Activated CD8-positive, alpha-beta memory T cell treated with anti-CD3 and anti-CD28 coated beads for 4 hours (primary cell): ENCODE measurements around the gene GTSE1.

Source experiments
- DNase-seq, 2 donors: peaks; one replicate each; pipeline ENCODE4 v3.0.0-alpha.2; 2020; ENCODE audit warnings: low read depth in 2 of 2

The GTSE1 gene

DNA sequence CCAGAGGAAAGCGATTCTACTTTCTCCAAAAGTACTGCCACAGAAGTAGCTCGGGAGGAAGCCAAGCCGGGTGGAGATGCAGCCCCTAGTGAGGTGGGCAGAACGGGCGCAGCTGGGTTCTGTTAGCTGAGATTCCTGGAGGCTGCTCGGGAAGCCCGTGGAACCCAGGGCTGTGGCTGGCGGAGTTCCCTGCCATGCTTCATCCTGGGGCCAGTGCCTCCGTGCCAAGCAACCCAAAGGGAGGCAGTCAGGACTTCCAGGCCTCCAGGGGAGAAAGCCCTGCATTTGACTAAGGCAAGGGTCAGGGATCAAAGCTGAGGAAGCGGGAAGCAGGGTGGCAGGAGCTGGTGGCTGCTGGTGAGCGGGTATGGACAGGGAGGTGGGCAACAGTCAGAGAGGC lies 32.1 kb downstream of the GTSE1 start:
- DNase-seq = no peak

DNA sequence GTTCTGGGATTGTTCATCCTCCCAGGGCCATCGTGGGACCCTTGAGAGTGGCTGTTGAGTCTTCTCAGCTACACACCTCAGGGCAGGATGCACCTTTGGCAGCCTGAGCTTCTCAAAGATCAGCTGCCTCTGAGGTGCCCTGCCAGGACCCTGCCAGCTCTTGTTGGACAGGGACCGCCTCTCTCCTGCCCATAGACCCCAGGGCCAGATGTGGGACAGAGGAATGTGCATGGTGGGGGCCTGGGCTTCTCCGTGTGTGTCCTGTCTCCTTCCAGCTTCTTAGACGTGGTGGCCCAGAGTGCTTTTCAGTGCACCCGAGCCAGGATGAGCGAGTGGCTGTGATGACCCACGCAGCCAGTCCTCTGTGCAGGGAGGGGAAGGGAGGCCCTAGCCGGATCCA lies 32.9 kb downstream of the GTSE1 start:
- DNase-seq = no peak

DNA sequence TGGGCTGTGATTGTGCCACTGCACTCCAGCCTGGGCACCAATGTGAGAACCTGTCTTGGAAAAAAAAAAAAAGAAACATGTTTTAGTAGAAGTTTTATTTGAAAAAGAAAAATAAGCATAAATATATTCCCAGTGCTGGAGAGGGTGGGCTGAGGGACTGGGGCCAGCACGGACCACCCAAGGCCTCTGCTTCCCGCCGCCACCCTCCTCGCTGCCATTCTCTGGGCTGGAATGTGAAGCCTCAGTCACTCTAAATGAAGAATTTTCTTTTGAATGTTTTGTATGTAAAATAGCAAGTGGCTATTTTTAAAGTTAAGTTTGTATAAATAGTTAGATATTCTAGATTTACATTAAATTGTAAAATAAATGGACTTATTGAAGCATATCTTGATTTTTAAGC lies 33.8 kb downstream of the GTSE1 start:
- DNase-seq = no peak

DNA sequence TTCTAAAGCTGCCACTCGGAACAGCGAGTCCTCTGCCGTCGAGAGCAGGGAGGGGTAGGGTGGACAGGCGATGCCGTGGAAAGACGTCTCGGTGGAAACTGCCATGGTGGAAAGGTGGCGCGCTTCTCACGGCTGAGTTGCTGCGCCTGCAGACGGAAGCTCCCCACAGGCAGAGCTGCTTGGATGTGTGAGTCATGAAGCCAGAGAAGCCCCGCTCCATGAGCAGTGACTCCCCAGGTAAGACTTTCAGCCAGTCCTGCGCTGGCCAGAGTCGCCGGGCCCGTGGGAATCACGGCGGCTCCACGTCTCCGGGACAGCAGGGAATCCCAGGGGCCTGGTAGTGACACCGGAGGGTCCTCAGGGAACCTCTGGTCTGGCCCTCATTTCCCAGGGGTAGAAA lies 34.8 kb downstream of the GTSE1 start:
- no peak for DNase-seq

DNA sequence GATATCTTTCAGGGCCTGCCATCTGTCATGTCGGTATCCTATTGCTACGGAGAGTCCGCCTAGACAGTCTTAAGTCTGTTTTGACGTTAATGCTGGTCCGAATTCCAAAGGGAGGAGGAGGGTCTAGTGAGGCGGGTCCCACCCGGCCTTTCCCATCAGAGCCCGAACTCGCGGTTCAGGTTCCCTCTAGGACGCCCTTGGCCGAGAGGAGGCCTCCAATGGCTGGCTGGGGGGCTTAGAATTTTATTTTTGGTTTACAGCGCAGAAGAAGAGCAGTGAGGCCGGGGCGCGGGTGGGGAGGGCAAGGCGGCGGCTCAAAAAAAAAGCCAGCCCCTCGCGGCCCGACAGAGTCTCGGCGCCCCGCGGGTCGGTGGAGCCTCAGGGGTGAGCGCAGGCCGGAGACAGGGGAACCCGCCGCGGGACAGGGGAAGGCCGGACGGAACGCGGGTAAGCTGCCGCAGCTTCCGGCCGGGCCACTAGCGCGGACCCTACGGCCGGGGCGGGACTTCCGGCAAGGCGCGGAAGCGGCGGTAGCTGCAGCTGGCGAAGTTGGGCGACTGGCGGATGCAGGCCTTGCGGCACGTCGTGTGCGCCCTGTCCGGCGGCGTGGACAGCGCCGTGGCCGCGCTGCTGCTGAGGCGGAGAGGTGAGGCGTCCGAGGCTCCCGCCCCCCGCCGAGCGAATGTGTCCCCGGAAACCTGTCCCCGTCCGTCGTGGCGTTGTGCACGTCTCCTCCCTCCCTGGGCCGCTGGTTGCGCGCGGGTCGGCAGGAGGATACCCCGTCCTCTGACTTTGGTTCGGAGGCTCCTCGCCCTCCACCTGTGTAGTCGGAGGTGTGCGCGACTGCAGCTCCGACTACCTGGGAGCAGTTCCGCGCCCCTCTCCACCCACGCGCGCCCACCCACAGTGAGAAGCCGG lies 38.8 kb downstream of the GTSE1 start, which contains the start of gene TRMU:
Gene TRMU, plus strand, starts transcription at position 514 of the 918 bp plus-strand sequence. Its CDS starts 51 bp downstream, at position 565.
- DNase-seq = peak; percentile 45 to 54

DNA sequence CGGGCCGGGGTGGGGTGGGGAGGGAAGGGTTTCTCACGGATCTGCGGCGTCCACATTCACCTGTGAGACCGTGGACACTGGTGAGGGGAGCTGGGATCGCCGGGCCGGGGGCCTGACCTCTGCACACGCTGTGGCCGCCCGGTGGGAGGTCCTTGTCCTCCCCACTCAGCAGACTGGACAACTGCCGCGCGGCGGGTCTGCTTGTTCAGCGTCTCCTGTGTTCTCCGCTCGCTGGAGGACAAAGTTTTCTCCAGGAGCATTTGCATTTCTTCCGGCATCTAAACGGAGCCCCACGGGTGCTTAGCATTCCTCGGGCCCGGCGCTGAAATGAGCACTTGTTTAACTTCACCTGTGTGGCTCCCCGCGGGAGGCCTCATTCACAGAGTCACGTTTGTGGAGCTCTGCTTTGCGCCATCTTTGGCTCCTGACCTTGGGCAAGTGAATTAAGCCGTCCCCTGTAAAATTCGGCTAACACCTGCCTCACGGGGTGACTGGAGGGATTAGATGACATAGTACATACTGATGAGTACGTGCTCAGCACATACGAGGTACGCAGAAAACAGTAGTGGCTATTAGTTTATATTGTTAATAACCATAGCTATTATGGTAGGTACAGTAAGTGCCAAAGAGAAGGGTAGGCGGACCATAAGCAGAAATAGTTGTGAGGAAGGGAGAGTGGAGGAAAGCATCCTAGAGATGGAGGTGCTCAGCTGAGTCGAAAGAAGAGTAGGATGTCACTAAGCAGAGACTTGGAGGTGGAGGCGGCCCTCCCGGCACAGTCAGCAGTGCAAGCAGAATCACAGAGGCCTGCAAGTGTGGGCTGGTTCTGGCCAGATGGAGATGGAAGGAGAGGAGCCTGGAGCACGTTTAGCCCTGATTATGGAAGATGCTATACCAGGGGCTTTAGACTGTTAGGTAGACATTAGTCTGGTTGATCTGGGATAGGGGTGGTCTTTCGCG lies 39.7 kb downstream of the GTSE1 start:
- no peak for DNase-seq

DNA sequence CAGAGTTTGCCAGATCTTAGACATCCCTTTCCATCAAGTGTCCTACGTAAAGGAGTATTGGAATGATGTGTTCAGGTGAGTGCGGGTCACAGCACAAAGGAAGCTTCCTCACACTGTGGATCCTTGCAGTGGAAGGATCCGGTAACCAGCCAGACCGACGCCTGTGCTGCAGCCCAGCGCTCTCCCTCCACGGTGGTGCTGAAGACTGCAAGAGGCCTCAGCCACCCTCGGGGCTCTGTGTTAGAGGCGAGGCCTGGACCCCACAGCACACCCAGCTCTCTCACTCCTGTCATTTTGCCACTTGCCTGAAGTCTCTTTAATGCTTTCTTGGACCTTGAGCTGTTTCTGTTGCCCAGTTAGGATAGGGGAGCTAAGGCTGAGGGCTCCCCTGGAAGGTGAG lies 41.2 kb downstream of the GTSE1 start:
- DNase-seq = no peak

DNA sequence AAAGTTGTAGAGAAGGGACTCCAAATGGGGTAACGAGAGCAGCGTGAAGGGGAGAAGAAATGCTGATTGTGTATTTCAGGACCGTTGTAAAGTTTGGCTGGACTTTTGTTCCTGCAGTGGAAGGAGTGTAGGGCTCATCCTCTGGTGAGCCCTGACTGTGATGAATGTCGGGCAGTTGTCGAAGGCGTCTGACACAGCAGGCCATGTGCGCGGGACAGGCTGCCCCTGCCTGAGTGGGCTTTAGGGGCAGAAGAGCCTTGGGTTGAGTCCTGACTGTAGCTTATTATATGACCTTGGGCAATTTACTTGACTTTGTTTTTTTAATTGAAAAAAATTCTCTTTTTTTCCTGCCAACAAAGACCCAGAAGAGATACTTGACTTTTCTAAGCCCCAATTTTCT lies 42.0 kb downstream of the GTSE1 start:
- no peak for DNase-seq

DNA sequence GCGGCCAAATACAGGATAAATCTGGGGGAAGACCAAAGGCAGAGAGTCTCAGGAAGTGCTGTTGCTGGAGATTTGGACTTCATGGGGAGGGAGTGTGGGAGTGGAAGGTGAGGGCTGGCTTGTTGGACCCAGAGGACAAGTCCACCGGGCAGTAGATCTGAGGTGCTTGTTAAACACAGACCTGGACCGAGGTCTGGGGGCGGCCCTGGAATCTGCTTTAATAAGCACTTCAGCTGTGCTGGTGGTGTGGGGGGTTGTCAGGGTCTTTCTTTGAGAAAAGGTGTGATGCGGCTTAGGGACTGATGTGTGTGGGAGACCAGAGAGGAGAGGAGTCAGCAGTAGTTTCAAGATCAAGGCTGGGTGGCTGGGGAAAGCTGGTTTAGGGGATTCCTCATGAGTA lies 43.3 kb downstream of the GTSE1 start:
- DNase-seq = no peak

DNA sequence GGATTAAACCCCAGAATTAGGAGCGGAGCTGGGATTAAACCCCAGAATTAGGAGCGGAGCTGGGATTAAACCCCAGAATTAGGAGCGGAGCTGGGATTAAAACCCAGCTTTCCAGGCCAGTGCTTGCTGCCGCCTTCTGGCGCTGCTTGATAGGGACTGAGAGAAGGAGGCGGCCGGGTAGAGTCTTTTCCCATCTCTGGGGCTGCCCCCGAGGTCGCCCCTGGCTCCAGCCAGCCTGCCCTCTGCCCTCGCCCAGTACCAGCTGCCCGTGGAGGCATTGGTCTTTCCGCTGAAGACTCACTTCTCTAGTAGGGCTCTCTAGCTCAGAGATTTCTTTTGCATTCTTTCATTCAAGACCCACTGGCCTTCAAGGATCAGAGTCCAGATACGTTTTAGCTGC lies 44.0 kb downstream of the GTSE1 start:
- no peak for DNase-seq

DNA sequence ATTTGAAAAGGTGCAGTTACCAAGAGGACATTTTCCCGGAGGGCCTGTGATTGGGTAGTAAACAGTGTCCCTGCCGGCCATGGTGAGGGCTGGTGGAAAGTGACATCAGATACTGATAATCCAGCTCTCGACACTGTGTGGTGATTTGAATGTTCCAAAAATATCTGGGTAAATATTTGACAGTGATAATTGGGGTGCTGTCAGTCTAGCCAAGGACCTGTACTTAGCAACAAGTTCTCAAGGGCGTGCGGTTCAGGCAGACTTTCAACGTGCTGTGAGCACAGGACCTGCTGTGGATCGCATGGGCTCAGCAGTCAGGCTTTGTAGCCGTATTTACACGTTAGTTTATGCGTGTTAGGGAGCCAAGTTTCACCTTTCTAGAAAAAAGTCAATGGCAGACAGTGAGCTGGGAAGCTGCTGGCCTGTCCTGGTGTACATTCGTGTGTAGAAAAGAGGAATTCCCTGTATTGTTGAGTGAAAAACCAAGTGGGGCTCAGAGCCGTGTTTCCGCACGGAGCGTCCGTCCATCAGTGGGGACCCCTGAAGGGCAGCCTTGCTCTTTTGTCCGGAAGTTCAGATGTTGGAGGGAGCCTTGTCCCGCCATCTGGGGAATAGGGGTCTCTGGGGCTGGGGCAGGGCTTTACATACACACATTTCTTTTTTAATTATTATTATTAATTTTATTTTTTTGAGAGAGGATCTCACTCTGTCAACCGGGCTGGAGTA lies 50.2 kb downstream of the GTSE1 start:
- no peak for DNase-seq

DNA sequence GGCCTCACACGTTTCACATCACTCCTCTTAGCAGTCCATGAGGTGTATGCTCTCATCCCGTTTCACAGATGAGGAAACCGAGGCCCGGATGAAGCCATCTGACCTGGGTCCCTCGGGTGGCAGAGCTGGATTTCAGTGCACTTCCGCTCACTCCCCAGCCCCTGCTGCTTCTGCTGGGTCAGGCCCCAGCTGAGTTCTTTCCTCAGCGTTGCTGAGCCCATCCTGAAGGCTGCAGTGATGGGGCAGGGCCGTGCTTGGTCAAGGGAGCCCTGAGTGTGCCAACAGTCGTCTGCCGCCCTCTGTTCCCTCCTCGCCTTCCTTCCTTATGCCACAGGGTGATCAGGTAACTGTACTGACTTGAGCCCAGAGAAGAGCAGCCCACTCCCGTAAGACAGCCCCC lies 51.0 kb downstream of the GTSE1 start:
- DNase-seq = no peak

DNA sequence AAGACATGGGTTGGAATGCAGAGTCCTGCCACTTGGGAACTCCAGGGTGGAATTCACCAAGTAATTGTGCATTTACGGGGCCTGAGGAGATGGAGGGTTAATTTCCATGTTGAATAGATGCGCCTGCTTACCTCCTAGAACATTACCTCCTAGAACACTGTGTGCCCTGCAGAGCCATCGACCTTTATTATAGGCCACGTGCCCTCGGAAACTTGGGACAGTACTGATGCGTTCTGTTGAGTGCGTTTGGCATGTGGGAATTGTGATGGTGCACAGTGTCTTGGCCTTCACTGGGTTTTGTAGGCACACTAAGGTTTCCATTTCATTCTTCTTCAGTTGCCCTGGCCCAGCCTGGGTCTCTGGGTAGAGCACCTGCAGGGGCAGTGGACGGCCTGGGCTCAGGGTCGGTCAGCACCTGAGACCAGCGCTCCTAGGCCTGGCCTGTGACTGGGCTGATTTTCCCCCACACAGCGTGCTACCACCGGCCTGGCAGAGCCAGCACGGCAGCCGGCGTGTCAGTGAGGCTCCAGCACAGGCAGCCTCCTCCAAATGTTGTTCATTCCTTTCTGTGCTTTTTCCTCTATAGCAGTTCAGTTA lies 51.5 kb downstream of the GTSE1 start:
- no peak for DNase-seq

DNA sequence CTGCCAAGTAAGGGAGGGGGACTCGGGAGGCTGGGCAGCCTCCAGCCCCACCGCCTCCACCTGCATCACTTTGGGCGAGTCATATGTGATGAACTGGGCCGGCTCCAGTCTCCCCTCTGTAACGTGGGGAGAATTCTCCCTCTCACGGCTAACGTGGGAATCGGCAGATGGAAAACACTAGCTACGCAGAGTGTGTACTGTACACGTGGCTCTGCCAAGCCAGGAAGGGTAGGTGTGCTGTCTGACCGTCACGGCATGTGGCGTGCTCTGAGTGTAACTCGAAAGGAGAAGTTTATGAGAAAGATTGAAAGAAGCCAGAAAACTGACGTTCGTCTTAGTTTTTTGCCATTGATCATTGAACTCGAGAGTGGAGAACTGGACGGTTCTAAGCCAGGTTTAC lies 52.6 kb downstream of the GTSE1 start:
- DNase-seq = no peak

DNA sequence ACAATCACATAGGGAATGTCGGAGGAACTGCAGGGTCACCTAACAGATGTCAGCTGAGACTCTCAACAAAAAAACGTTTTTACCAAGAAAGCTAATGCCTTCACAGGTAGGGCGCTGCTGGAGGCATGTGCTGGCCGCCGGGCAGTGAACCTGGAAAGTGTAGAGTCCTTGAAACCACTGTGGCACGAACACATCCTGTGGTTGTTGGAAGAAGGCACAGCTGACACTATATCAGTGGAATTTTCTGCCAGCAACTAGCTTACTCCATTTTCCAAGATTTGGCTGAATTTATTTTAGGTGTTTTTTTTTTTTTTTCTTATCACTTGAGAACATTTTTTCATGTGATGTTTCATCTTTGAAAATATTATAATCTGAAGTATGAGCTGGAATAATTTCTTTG lies 53.0 kb downstream of the GTSE1 start:
- DNase-seq = no peak

DNA sequence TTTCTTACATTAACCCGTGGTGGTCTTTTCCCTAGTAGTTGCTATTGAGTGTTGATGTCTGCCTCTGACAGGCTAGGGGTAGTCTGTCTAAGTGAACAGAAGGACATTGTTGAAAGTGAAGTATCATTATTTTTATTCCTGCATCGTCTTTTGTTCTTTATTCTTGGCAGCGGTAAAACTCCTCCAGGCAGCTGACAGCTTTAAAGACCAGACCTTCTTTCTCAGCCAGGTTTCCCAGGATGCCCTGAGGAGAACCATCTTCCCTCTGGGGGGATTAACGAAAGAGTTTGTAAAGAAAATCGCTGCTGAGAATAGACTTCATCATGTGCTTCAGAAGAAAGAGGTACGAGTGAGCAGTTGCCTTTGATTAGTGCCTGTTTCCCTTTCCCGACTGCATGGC lies 53.5 kb downstream of the GTSE1 start:
- DNase-seq = no peak

DNA sequence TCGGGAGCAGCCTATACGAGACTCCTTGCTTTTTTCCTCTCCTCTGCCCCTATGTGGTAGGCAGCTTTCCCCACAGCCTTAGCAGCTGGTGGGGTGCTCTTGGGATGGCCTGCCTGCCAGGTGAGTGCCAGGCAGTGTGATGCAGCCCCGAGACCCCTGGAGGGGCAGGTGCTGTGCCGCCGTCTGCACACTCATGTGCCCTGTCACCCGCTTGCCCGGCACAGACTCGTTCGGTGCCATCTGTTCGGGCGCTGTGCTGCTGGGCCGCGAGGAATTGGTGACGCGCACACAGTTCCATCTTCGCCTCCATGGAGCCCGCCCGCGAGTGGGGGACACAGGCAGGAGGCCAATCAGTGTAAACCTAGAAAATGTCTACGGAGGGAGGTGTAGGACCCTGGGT lies 54.0 kb downstream of the GTSE1 start:
- no peak for DNase-seq

DNA sequence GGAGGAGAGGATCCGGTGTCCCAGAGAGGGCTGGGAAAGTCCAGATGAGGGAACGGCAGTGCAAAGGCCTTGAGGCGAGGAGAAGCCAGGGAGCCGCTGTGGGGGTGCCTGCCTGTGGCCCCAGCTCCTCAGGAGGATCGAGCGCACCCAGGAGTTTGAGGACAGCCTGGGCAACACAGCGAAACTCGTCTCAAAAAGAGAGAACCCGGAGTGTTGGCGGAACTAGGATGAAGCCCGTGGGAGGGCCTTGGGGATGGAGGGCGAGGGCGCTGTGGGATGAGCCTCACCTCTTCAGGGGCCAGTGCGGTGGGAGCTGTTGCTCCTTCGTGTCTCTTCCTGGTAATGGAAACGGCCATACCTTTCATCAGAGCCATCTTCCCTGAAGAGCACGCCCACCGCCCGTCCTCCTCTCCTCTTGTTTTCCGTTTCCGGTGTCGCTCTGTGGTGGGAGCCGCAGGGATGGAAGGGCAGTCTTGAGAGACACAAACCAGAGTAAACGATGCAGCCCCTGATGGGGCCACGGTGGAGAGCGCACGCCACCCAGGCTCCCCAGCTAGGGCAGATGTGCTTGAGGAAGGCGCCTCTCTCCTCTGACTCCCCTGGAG lies 54.6 kb downstream of the GTSE1 start:
- no peak for DNase-seq

DNA sequence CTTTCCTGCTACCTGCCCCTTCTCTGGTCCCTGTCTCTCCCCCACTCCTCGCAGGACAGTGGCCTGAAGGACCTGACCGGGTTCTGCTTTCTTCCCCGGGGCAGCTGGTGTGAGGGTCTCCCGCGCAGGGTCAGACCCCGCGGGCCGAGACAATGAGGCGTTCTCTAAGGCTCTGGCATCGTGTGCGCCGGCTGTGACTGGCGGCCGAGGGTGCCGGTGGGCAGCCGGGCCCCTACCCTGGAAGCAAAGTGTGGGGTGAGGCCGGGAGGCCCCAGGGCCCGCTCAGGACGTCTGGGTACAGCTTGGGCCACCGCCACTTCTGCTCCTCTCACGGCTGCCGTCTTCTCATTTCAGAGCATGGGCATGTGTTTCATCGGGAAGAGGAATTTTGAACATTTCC lies 55.1 kb downstream of the GTSE1 start:
- DNase-seq = no peak

DNA sequence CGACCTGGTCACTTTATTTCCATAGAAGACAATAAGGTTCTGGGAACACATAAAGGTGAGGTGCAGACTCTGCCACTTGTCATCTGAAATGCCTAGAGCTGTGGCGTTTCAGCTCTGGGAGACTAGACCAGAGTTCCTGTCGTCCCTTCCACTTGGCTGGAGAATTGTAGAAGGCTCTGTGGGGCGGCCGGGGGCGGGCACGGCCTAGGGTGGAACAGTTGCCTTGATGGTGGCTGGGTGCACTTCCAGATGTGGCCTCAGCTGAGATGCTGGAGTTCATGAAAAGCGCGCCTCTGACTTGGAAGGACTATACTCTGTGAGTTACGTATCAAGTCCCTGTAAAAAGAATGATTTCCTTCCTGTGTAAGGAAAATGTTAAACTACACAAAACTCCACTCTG lies 55.6 kb downstream of the GTSE1 start:
- no peak for DNase-seq
